ENCODE results near the gene RSPO4.

RSPO4 gene

DNA sequence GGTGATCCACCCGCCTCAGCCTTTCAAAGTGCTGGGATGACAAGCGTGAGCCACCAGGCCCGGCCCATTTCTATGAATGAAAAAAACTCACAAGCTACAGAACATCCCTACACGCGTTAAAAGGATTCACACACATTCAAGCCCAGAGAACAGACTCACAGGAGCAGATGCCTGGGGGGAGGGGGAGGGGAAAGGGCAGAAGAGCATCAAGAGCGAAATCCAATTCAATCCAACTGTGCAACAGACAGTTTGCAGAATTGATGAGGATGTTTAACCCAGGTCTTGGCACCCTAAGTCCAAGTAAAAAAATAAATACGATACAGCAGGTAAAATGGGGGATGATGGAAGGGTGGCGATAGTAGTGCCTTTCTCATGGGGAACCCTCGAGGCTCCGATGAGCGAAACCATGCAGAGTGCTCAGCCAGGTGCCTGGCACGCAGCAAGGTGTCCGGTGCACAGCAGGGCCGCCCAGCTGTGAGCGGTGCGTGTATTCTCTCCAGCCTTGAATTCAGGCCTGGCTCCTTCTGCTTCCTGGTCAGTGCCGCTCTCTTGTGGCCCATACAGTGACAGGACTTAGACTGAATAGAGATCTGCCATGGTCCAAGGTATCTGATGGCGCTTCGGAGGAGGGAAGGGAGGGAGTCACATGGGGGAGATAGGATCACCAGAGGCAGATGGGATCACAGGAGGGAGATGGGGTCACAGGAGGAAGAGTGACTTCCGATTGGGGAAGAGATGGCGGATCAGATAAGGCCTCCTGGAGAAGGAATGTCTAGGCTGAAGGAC is 50.5 kb downstream of the RSPO4 start:
- no peak for DNase-seq (ENCODE audit: low spot score)
- in situ Hi-C loops (cut with MboI; ENCODE audit: low pct_unique_long_range_greater_than_20kb, low sequenced_read_pairs, unreplicated experiment) = no loop called here
- TF ChIP-seq CTCF (IDR thresholded peaks at IDR 0.05; ENCODE audit: extremely low read depth, insufficient read depth, missing control alignments) = no peak

- in situ Hi-C loops (cut with MboI; ENCODE audit: low pct_unique_long_range_greater_than_20kb, low sequenced_read_pairs, unreplicated experiment) = no loop called here
- TF ChIP-seq CTCF (IDR thresholded peaks at IDR 0.05; ENCODE audit: extremely low read depth, insufficient read depth, missing control alignments) = no peak
- no peak for DNase-seq (ENCODE audit: low spot score)
These were observed 52.4 kb downstream of the RSPO4 start for GRCh38 chr20:949717-950116.

DNA sequence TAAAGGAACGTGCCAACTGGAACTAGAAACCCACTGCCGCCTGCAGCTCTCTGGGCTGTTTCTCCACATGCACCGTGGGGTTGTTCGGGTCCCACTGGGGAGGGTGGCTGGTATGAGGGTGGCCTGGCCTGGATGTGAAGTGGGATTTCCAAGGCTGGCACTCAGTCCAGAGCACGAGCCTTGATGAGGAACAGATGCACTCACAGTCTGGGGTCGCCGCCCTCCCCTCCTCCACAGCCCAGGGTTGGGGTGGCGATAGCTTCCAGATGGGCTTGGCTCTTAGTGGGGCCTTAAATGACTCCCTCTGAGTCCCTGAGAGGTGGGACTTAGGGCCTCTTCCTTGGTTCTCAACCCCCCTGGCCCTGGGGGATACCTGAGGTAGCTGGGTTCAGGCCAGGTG is 55.3 kb downstream of the RSPO4 start:
- in situ Hi-C loops (cut with MboI; ENCODE audit: low pct_unique_long_range_greater_than_20kb, low sequenced_read_pairs, unreplicated experiment) = no loop called here
- no peak for TF ChIP-seq CTCF (IDR thresholded peaks at IDR 0.05; ENCODE audit: extremely low read depth, insufficient read depth, missing control alignments)
- DNase-seq (ENCODE audit: low spot score) = no peak

GRCh38 chr20:945841-946240 is 56.3 kb downstream of the RSPO4 start:
- no peak for TF ChIP-seq CTCF (IDR thresholded peaks at IDR 0.05; ENCODE audit: extremely low read depth, insufficient read depth, missing control alignments)
- in situ Hi-C loops (cut with MboI; ENCODE audit: low pct_unique_long_range_greater_than_20kb, low sequenced_read_pairs, unreplicated experiment) = no loop called here
- no peak for DNase-seq (ENCODE audit: low spot score)

DNA sequence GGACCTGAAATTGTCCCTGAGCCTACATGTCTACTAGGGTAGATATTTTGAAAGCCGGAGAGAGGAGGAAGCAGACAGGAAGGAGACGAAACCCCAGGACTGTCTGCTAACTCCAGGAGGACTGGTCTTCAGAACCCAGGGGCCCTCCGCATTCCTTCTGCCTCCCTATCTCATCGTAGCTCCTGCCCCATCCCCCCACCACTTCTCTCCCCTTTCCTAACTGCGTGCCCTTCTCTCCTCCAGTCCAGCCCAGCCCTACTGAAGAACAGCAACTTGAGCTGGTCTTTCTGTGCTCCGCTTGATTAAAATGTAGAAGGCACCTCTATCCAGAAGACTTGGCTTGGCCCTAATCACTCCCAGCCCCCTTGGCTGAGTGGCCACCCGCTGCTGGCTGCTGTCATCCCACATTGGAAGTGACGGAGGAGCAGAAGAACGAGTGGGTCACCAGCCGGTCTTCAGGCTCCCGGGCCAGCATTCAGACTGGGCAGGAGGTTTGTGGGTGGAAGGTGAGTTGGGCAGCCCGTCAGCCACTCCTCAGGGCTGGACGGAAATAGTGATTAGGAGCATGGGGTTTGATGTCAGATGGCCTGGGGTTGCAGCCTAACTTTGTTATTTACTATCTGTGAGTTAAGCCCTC is 57.2 kb downstream of the RSPO4 start:
- no peak for TF ChIP-seq CTCF (IDR thresholded peaks at IDR 0.05; ENCODE audit: extremely low read depth, insufficient read depth, missing control alignments)
- in situ Hi-C loops (cut with MboI; ENCODE audit: low pct_unique_long_range_greater_than_20kb, low sequenced_read_pairs, unreplicated experiment) = no loop called here
- no peak for DNase-seq (ENCODE audit: low spot score)

- no peak for TF ChIP-seq CTCF (IDR thresholded peaks at IDR 0.05; ENCODE audit: extremely low read depth, insufficient read depth, missing control alignments)
- DNase-seq (ENCODE audit: low spot score) = no peak
These were observed 58.0 kb downstream of the RSPO4 start for GRCh38 chr20:944148-944547.

More at GRCh38 chr20:944148-944547, 58.0 kb downstream of the RSPO4 start:
- in situ Hi-C loops (cut with MboI; ENCODE audit: low pct_unique_long_range_greater_than_20kb, low sequenced_read_pairs, unreplicated experiment) = no loop called here
